NCI-H128 (cell line): ENCODE measurements around the gene C7orf25.

Experiments used
- DNase-seq: peaks from one replicate; lab custom pipeline; 2025; ENCODE audit not compliant: unreplicated experiment; lab: John Stamatoyannopoulos, UW

Gene C7orf25

GRCh38 chr7:42911454-42912447, at the start of gene C7orf25:
Gene C7orf25, minus strand, starts transcription at chr7:42912070. Its CDS starts 1,170 bp downstream, at chr7:42910900.
- peak; percentile 93 for DNase-seq

GRCh38 chr7:42961170-42961569, 49.3 kb upstream of the C7orf25 start:
- no peak for DNase-seq

GRCh38 chr7:42960762-42961161, 48.9 kb upstream of the C7orf25 start:
- no peak for DNase-seq

GRCh38 chr7:42959549-42959948, 47.7 kb upstream of the C7orf25 start:
- DNase-seq, result no peak

- DNase-seq, result no peak
Measured at GRCh38 chr7:42956062-42956461, 44.2 kb upstream of the C7orf25 start.

- no peak for DNase-seq
Measured at GRCh38 chr7:42953994-42954393, 42.1 kb upstream of the C7orf25 start.

GRCh38 chr7:42952328-42952727, 40.5 kb upstream of the C7orf25 start:
- DNase-seq, result no peak

GRCh38 chr7:42950417-42950816, 38.5 kb upstream of the C7orf25 start:
- DNase-seq, result no peak

GRCh38 chr7:42947521-42947920, 35.7 kb upstream of the C7orf25 start:
- no peak for DNase-seq

- DNase-seq, result no peak
Measured at GRCh38 chr7:42946627-42946950, 34.7 kb upstream of the C7orf25 start.

- no peak for DNase-seq
Measured at GRCh38 chr7:42945821-42946626, 34.2 kb upstream of the C7orf25 start.

GRCh38 chr7:42940985-42941847, 29.3 kb upstream of the C7orf25 start:
- peak; percentile 37 for DNase-seq

- DNase-seq, result no peak
Measured at GRCh38 chr7:42939457-42940240, 27.8 kb upstream of the C7orf25 start.

GRCh38 chr7:42935861-42936260, 24.0 kb upstream of the C7orf25 start:
- DNase-seq, result no peak

- no peak for DNase-seq
Measured at GRCh38 chr7:42934291-42934690, 22.4 kb upstream of the C7orf25 start.

GRCh38 chr7:42932811-42933591, 21.1 kb upstream of the C7orf25 start:
- no peak for DNase-seq

- peak; percentile 95 for DNase-seq
Measured at GRCh38 chr7:42931834-42932651, 20.2 kb upstream of the C7orf25 start, which contains the start of the genes MRPL32 and PSMA2. Gene MRPL32, plus strand, starts transcription at chr7:42932376. Its CDS starts 11 bp downstream, at chr7:42932387. Gene PSMA2, minus strand, starts transcription at chr7:42932174. Its CDS starts 16 bp downstream, at chr7:42932158.

- DNase-seq, result no peak
Measured at GRCh38 chr7:42931447-42931833, 19.6 kb upstream of the C7orf25 start.
